Measurements from ENCODE around the gene OR2T34.
"Not testable (repeated sequence)": the region's sequence is repeated elsewhere in the genome, so short reads cannot be mapped to it uniquely, and the experiment has no call there.

The OR2T34 gene

DNA sequence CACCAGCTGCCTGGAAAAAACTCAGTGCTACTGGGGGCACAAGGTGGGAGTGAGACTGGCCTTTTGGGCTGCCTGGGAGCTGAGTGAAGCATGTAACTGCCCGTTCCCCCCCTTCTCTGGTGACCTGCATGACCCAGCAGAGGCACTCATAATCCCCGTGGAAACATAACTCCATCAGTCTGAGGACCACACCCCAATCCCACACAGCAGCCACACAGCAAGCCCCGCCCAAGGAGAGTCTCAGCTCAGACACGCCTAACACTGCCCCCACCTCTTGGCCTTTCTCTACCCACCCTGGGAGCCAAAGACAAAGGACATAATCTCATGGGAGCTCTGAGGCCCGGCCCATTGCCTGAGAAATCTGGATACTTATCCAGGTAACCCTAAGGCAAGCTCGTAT lies 23.5 kb downstream of the OR2T34 start:
- DNase-seq = not testable (repeated sequence)

DNA sequence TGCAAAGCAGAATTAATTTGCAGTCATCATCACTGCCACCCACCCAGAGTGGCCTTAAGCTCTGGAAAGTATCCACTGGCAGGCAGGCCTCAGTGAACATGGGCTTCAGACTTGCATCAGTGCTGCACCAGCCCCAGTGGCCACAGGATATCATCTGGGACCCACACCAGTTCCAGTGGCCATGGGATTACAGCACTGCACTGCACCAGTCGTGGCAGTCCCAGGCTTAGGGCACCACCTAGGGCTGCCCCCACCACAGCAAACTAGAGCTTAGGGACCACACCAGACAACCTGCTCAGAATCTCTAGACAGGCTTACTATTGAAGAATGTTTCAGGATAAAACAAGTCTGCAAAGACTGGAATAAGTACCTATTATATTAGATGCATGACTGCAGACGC lies 27.2 kb downstream of the OR2T34 start:
- not testable (repeated sequence) for DNase-seq

DNA sequence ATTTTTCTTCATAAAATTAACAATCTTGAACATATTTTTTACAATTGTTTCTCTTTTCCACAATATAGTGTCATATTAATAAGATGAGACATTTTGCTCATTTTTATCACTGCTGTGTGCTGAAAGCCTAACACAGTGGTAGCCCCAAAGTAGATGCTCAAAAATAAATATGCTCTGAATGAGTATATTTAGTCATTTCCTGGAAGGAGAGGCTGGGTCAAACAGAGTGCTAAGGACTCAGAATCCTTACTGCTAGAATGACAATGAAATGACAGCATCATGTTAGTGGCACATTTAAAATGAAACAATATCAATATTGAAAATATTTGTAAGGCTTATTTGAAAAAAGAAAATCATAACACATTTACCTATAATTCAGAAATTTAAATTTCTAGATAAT lies 37.1 kb downstream of the OR2T34 start:
- DNase-seq = not testable (repeated sequence)
